Activated T-cell treated with anti-CD3 and anti-CD28 coated beads for 1 hour (primary cell): ENCODE results near the gene PSMA7.
A peak's percentile ranks its signal among the peaks of the same experiment; 100 is the strongest.

Source experiments
- DNase-seq: peaks from one replicate; pipeline ENCODE4 v3.0.0-alpha.2; 2020; ENCODE audit warnings: low read depth

The PSMA7 gene

GRCh38 chr20:62136283-62137091 lies 6.7 kb downstream of the PSMA7 start:
- DNase-seq: peak; percentile 65

- no peak for DNase-seq
Observed at GRCh38 chr20:62135573-62136266, 7.5 kb downstream of the PSMA7 start.

GRCh38 chr20:62134735-62135231 lies 8.4 kb downstream of the PSMA7 start:
- no peak for DNase-seq

GRCh38 chr20:62133864-62134263 lies 9.3 kb downstream of the PSMA7 start:
- DNase-seq: no peak

- DNase-seq: no peak
Observed at GRCh38 chr20:62133051-62133845, 9.9 kb downstream of the PSMA7 start.

GRCh38 chr20:62132421-62132820 lies 10.8 kb downstream of the PSMA7 start:
- no peak for DNase-seq

GRCh38 chr20:62131560-62132320 lies 11.5 kb downstream of the PSMA7 start:
- no peak for DNase-seq

GRCh38 chr20:62129731-62130531 lies 13.3 kb downstream of the PSMA7 start:
- DNase-seq: no peak

- no peak for DNase-seq
Observed at GRCh38 chr20:62128502-62128901, 14.7 kb downstream of the PSMA7 start.

- DNase-seq: no peak
Observed at GRCh38 chr20:62127799-62128198, 15.4 kb downstream of the PSMA7 start.

- DNase-seq: no peak
Observed at GRCh38 chr20:62126141-62126540, 17.1 kb downstream of the PSMA7 start.

- no peak for DNase-seq
Observed at GRCh38 chr20:62123450-62124118, 19.6 kb downstream of the PSMA7 start.

- DNase-seq: peak; percentile 27
Observed at GRCh38 chr20:62122654-62123449, 20.3 kb downstream of the PSMA7 start.

GRCh38 chr20:62121776-62122653 lies 21.2 kb downstream of the PSMA7 start, which contains the start of gene LSM14B:
TSS of gene LSM14B (plus strand) at chr20:62122475. CDS start at chr20:62122667, 192 bp downstream.
- peak; percentile 95 for DNase-seq

GRCh38 chr20:62120990-62121775 lies 22.0 kb downstream of the PSMA7 start:
- no peak for DNase-seq

- no peak for DNase-seq
Observed at GRCh38 chr20:62120365-62120762, 22.8 kb downstream of the PSMA7 start.

- no peak for DNase-seq
Observed at GRCh38 chr20:62119591-62120364, 23.4 kb downstream of the PSMA7 start.
